Measurements from ENCODE around the gene NPC1L1.

DNA sequence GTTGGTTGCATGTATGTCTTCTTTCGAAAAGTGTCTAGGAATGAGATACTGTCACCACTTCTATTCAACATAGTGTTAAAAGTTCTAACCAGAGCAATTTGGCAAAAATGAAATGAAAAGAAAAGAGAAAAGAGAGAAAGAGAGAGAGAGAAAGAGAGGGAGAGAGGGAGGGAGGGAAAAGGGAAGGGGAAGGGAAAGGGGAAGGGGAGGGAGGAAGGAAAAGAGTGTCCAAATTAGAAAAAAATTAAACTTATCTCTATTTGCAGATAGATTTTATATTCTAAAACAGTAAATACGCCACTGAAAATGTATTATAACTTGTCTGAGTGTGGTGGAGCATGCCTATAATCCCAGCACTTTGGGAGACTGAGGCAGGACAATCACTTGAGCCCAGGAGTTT lies 16.4 kb upstream of the NPC1L1 start:
- TF ChIP-seq, protein P1, sequence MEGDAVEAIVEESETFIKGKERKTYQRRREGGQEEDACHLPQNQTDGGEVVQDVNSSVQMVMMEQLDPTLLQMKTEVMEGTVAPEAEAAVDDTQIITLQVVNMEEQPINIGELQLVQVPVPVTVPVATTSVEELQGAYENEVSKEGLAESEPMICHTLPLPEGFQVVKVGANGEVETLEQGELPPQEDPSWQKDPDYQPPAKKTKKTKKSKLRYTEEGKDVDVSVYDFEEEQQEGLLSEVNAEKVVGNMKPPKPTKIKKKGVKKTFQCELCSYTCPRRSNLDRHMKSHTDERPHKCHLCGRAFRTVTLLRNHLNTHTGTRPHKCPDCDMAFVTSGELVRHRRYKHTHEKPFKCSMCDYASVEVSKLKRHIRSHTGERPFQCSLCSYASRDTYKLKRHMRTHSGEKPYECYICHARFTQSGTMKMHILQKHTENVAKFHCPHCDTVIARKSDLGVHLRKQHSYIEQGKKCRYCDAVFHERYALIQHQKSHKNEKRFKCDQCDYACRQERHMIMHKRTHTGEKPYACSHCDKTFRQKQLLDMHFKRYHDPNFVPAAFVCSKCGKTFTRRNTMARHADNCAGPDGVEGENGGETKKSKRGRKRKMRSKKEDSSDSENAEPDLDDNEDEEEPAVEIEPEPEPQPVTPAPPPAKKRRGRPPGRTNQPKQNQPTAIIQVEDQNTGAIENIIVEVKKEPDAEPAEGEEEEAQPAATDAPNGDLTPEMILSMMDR (conservative IDR thresholded peaks at IDR 0.05; ENCODE audit: low read length), result no peak
- TF ChIP-seq EZH2phosphoT487 (IDR thresholded peaks at IDR 0.05; ENCODE audit: borderline replicate concordance, low read depth, low read length), result no peak

All from OCI-LY7 (cell line).